ENCODE data around the gene SNED1. TPM values are rescaled to one million over a fixed set of nuclear protein-coding genes. Genes with fewer than 3 reads are reported as not detected.

SNED1 gene
- total RNA-seq, 2 experiments from 2014 or later, result 0.69 to 0.78 TPM

DNA sequence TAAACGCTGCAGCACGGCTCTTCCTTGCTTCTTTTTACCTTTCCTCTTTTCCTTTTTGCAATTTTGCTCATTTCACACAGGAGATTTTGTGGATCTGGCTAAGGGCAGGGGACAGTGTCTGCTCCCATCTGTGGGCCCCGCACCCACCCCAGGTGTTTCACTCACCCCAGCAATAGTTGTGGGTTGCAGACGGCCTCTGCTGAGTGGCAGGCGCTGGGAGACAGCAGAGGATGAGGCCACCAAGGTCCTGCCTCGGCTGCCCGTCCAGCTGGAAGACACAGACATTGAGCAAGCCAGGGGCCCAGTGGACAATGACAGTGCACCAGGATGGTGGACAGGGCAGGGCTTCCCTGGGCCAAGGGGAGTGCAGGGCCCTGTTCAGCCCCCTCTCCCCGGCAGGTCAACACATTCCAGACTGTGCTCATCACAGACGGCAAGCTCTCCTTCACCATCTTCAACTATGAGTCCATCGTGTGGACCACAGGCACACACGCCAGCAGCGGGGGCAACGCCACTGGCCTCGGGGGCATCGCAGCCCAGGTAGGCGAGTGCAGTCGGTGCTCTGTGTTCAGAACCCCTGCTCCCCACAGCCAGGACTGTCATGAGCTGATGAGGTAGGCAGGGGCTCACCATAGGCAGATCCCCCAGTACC is 35.0 kb downstream of the SNED1 start:
- Mint-ChIP-seq H3K4me1 (peaks cover 7% of the 10 kb centered on the region), H3K36me3 (ENCODE audit: low read depth) (no peaks in the 10 kb centered on the region), H3K9me3 (ENCODE audit: low read depth) (no peaks in the 10 kb centered on the region), H3K27me3 (no peaks in the 10 kb centered on the region), H3K4me3 (no peak overlapping the region), H3K27ac (no peak overlapping the region)
- ATAC-seq, result no peak
- ChIA-PET CTCF (interaction anchor here (0.6 kb wide), 1 partner anchor 9 kb away, joined by 3 read pairs; no protein-coding TSS in a partner anchor), POLR2A (no interaction called here)
- DNase-seq, result no peak
- intact Hi-C loops (cut with DNase I, micrococcal nuclease), result no loop called here

DNA sequence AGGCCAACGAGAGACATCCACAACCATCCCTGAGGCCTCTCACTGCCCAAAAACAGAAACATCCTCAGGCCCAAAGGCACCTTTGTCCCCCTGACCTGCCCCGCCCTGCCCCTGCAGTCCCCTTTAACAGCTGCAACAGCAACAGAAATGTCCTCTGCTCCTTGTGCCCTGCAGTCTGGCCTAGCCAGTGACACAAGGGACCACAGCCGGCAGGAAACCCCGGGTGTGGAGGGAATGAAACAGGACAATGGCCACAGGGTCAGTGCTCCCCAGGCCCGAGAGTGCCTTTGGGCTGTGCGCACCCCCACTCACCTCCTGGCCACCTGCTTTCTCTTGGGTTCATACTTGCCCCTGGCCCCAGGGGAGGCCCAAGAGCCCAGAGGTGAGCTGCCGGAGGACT is 35.6 kb downstream of the SNED1 start:
- Mint-ChIP-seq H3K27me3 (no peaks in the 10 kb centered on the region), H3K4me1 (peaks cover 7% of the 10 kb centered on the region), H3K36me3 (ENCODE audit: low read depth) (no peaks in the 10 kb centered on the region), H3K9me3 (ENCODE audit: low read depth) (no peaks in the 10 kb centered on the region), H3K27ac (no peak overlapping the region), H3K4me3 (no peak overlapping the region)
- ChIA-PET POLR2A (no interaction called here), CTCF (no interaction called here)
- ATAC-seq (no peak), DNase-seq (no peak)
- intact Hi-C loops (cut with DNase I, micrococcal nuclease), result no loop called here

DNA sequence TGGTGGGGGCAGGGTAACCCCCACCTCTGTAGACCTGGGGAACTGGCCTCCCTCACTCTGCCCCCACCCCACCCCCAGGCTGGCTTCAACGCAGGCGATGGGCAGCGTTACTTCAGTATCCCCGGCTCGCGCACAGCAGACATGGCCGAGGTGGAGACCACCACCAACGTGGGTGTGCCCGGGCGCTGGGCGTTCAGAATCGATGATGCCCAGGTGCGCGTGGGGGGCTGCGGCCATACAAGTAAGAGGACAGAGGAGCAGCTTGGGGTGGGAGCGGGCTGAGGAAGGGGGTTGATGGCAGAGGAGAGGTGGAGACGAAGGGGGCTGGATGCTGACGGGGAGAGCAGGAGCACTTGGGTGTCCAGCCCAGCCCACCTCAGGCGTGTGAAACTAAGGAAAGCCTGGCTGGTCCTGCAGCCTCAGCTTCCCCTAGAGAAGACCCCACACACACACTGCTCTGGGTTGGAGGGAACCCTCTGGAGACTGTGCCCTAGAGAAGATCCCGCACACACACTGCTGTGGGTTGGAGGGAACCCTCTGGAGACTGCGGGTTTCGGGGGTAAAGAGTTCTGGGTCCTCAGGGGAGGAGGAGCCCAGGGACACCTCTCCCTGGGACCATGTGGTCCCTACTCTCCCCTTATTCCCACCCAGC is 36.2 kb downstream of the SNED1 start:
- POLR2A ChIA-PET, result no interaction called here
- intact Hi-C loops (cut with DNase I, micrococcal nuclease), result no loop called here
- no peak for DNase-seq
- H3K9me3 Mint-ChIP-seq (ENCODE audit: low read depth), result no peaks in the 10 kb centered on the region
- H3K4me1 Mint-ChIP-seq, result peaks cover 7% of the 10 kb centered on the region
- H3K36me3 Mint-ChIP-seq (ENCODE audit: low read depth), result no peaks in the 10 kb centered on the region
- no peak overlapping the region for H3K27ac Mint-ChIP-seq
- CTCF ChIA-PET, result no interaction called here
- no peak for ATAC-seq
- no peak overlapping the region for H3K4me3 Mint-ChIP-seq
- H3K27me3 Mint-ChIP-seq, result no peaks in the 10 kb centered on the region

DNA sequence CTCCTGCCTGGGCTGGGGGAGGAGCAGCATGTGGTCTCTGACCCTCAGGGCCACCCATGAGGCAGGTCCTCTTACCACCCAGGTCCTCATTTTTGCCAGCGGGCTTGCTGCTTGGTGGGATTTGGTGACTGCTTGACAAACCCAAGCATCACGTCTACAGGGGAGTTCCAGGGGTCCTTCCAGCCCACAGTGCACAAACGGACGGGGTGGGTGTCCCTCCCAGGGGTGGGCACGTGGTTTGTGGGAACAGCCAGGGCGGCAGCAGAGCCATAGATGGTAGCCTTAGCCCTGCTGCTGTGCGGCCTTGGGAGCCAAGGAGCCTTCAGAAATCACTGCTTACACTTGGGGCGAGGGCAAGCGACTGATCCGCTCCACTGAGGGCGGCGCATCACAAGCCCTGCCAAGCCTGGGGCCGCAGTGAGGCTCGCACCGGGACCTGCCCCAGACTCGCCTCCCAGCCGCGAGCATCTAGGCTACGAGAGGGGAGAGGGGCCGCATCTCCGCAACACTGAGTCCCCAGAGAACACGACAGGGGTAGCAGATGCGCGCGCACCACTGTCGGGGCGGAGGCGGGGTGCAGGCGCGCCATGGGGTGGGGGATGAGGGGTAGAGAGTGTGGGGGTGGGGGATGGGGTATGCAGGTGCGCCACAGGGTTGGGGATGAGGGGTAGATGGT is 36.9 kb downstream of the SNED1 start:
- ATAC-seq, result no peak
- Mint-ChIP-seq H3K36me3 (ENCODE audit: low read depth) (no peaks in the 10 kb centered on the region), H3K4me3 (no peak overlapping the region), H3K4me1 (peaks cover 7% of the 10 kb centered on the region), H3K9me3 (ENCODE audit: low read depth) (no peaks in the 10 kb centered on the region), H3K27me3 (no peaks in the 10 kb centered on the region), H3K27ac (no peak overlapping the region)
- intact Hi-C loops (cut with DNase I, micrococcal nuclease), result no loop called here
- peak; percentile 50 for DNase-seq
- CTCF ChIA-PET, result no interaction called here
- POLR2A ChIA-PET, result no interaction called here

DNA sequence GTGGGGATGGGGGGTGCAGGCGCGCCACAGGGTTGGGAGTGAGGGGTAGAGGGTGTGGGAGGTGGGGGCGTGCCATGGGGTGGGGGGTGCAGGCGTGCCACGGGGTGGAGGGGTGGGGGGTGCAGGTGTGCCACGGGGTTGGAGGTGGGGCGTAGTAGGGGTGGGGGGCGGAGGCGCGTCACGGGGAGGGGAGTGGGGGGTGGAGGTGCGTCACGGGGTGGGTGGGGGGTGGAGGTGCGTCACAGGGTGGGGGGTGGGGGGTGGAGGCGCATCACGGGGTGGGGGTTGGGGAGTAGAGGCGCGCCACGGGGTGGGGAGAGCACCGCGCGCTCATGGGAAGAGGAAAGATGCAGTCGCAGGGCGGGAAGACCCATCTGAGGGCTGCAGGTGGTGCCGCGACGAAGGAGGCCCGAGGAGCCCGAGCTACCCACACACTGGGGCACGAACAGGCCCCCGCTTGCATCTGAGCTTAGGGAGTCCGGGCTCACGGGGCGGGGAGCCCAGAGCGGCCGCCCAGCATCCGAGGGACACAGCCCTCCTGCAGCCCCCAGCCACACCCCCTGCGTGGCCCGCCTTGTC is 37.5 kb downstream of the SNED1 start:
- H3K4me3 Mint-ChIP-seq, result peak overlapping the region; percentile 49
- intact Hi-C loops (cut with DNase I, micrococcal nuclease), result no loop called here
- no peaks in the 10 kb centered on the region for H3K27me3 Mint-ChIP-seq
- H3K9me3 Mint-ChIP-seq (ENCODE audit: low read depth), result no peaks in the 10 kb centered on the region
- ATAC-seq (peak; percentile 57), DNase-seq (peak; percentile 54)
- ChIA-PET POLR2A (no interaction called here), CTCF (no interaction called here)
- no peaks in the 10 kb centered on the region for H3K36me3 Mint-ChIP-seq (ENCODE audit: low read depth)
- peaks cover 7% of the 10 kb centered on the region for H3K4me1 Mint-ChIP-seq
- H3K27ac Mint-ChIP-seq, result no peak overlapping the region

DNA sequence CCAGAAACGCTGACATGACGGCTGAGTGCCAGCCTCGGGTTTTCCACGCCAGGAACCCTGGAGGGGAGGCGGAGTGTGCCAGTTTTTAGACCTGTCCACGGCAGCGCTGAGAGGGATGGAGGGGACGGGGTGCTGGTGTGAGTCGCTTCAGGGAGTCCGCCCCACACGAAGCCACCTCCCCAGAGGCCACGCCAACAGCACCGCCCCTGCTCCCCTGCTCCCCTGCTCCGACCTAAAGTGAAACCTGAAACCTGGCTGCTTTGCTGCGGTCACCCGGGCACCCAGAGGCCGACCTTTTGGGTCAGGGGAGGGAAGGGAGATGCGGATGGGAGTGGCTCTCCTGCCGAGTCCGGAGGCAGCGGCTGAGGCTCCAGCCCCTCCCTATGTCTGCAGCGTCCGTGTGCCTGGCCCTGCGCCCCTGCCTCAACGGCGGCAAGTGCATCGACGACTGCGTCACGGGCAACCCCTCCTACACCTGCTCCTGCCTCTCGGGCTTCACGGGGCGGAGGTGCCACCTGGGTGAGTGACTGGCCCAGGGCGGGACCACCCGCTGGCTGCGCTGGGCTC is 38.1 kb downstream of the SNED1 start:
- CTCF ChIA-PET, result no interaction called here
- H3K4me3 Mint-ChIP-seq, result peak overlapping the region; percentile 49
- peak; percentile 79 for ATAC-seq
- no peaks in the 10 kb centered on the region for H3K27me3 Mint-ChIP-seq
- no peaks in the 10 kb centered on the region for H3K9me3 Mint-ChIP-seq (ENCODE audit: low read depth)
- intact Hi-C loops (cut with DNase I, micrococcal nuclease), result no loop called here
- H3K36me3 Mint-ChIP-seq (ENCODE audit: low read depth), result no peaks in the 10 kb centered on the region
- POLR2A ChIA-PET, result no interaction called here
- peak; percentile 69 for DNase-seq
- H3K27ac Mint-ChIP-seq, result no peak overlapping the region
- H3K4me1 Mint-ChIP-seq, result peaks cover 7% of the 10 kb centered on the region

DNA sequence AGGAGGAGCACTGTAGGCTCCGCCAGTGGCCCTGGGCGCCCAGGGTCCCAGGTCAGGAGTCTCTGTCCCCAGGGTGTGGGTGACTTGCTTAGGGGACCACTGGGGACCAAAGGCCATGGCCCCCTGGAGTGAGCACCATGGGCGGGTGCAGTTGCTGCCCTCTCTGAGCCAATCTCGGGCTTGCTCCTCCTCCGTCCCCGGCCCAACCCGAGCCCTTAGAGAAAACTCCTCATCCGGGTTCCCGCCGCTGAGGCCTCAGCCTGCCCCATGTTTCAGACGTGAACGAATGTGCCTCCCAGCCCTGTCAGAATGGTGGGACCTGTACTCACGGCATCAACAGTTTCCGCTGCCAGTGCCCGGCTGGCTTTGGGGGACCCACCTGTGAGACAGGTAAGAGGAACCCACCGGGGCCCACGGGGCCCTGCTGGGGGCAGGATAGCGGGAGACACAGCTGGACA is 38.6 kb downstream of the SNED1 start:
- Mint-ChIP-seq H3K4me1 (peaks cover 9% of the 10 kb centered on the region), H3K4me3 (peak overlapping the region; percentile 41), H3K27ac (no peak overlapping the region), H3K9me3 (ENCODE audit: low read depth) (no peaks in the 10 kb centered on the region), H3K36me3 (ENCODE audit: low read depth) (no peaks in the 10 kb centered on the region), H3K27me3 (no peaks in the 10 kb centered on the region)
- ATAC-seq (no peak), DNase-seq (peak; percentile 25)
- ChIA-PET CTCF (no interaction called here), POLR2A (no interaction called here)
- intact Hi-C loops (cut with DNase I, micrococcal nuclease), result no loop called here

DNA sequence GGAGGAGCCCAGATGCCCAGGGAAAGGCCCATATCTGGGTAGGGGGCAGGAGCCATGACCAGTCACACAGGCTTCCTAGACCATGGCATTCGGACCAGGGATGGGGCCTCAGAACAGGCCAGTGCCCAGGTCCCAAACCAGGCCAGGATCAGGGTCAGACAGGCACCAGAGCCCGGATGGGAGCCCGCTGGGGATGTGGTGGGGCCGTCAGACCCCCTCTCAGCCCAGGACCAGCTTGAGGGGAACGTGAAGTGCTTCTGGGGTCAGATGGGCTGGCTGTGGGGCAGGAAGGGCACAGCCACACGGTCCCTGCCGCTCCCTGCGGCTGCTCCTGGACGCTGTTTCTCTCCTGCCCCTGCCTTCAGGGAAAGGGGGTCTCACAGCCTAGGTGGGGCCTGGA is 39.1 kb downstream of the SNED1 start:
- ATAC-seq (no peak), DNase-seq (no peak)
- CTCF ChIA-PET, result interaction anchor here (0.7 kb wide), 1 partner anchor 54 kb away, joined by 4 read pairs; no protein-coding TSS in a partner anchor
- intact Hi-C loops (cut with DNase I, micrococcal nuclease), result no loop called here
- Mint-ChIP-seq H3K4me1 (peaks cover 9% of the 10 kb centered on the region), H3K36me3 (ENCODE audit: low read depth) (no peaks in the 10 kb centered on the region), H3K27ac (no peak overlapping the region), H3K4me3 (no peak overlapping the region), H3K9me3 (ENCODE audit: low read depth) (no peaks in the 10 kb centered on the region), H3K27me3 (no peaks in the 10 kb centered on the region)
- POLR2A ChIA-PET, result no interaction called here

DNA sequence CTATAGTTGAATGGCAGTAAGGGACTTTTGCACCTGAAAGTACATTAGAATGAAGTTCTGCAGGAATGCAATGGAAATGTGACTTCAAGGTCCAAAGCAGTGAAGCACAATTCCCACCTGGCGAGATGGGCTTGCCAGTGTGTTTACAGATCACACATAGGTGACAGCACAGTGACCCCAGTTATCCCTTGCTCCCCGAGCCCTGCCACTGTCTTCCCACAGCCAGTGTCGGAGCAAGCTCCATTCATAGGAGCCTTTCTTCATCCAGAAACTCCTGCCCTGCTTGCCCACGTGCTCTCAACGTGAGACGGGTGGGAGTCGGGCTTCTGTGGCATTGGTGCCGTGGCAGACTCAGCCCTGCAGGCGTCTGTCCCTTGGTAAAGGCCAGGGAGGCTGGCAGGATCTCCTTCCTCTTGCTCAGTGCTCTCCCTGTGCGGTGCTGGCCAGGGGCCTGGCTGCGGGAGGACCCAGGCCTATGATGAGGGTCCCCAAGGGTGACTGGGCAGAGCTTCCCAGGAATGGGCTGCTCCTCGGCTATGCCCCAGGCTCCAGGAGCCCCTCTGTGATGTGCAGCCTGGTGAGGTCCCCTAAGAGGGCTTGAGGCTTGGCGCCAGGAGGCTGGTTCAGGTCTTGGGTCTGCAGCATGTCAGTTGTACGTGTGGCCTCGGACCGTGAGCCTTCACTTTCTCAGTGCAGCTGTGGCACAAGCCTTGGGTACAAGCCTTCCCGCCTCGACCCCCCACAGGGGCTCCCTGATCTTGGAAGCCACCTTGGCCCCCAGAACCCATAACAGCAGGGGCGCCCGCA is 40.2 kb downstream of the SNED1 start:
- Mint-ChIP-seq H3K27ac (no peak overlapping the region), H3K27me3 (no peaks in the 10 kb centered on the region), H3K9me3 (ENCODE audit: low read depth) (no peaks in the 10 kb centered on the region), H3K4me3 (no peak overlapping the region), H3K36me3 (ENCODE audit: low read depth) (no peaks in the 10 kb centered on the region), H3K4me1 (peaks cover 9% of the 10 kb centered on the region)
- DNase-seq, result no peak
- POLR2A ChIA-PET, result no interaction called here
- intact Hi-C loops (cut with DNase I, micrococcal nuclease), result no loop called here
- ATAC-seq, result no peak
- CTCF ChIA-PET, result no interaction called here

DNA sequence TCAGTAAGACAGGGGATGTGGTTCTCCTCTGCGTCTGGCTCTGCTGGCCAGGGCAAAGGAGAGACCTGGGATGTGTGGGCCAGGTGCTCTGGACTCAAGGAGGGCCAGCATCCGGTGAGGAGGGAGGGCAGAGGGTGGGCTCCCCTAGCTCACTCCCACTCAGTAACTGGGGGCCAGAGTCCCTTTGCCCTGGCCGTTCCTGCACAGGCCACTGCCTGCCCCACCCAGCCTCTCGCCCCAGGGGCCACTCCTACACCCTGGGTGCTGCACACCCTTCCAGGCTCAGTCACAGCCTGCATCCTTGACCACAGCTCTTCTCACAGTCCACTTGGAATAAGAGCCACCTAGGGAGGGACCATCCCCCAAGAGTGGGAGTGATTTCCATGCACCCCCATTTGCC is 41.0 kb downstream of the SNED1 start:
- DNase-seq (no peak), ATAC-seq (no peak)
- Mint-ChIP-seq H3K4me1 (peaks cover 9% of the 10 kb centered on the region), H3K9me3 (ENCODE audit: low read depth) (no peaks in the 10 kb centered on the region), H3K4me3 (no peak overlapping the region), H3K27me3 (no peaks in the 10 kb centered on the region), H3K36me3 (ENCODE audit: low read depth) (no peaks in the 10 kb centered on the region), H3K27ac (no peak overlapping the region)
- intact Hi-C loops (cut with DNase I, micrococcal nuclease), result no loop called here
- POLR2A ChIA-PET, result no interaction called here
- CTCF ChIA-PET, result no interaction called here

DNA sequence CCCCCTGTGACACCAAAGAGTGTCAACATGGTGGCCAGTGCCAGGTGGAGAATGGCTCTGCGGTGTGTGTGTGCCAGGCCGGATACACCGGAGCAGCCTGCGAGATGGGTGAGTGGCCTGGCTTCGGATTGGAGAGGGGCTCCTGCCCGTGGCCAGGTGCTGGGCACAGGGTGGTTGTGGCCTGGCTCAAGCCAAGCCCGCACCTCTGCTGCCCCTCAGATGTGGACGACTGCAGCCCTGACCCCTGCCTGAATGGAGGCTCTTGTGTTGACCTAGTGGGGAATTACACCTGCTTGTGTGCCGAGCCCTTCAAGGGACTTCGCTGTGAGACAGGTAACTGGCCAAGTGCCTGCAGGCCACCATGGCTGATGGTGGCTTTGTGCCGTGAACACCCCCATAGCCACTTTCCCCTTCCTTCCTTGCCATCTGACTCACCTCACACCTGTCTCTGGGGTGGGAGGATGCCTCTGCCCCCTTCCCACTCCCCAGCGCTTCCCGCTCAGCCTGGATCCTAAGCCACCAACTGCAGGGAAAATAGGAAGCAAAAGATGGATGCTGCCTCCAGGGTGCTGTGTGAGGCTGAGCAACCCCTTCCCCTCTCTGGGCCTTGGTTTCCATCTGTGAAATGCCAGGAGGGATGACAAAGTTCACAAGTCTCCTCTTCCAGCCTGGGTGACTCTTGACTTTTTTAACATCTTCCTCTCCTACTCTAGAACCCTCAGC is 41.8 kb downstream of the SNED1 start:
- DNase-seq, result no peak
- CTCF ChIA-PET, result no interaction called here
- no peaks in the 10 kb centered on the region for H3K36me3 Mint-ChIP-seq (ENCODE audit: low read depth)
- no peaks in the 10 kb centered on the region for H3K27me3 Mint-ChIP-seq
- POLR2A ChIA-PET, result no interaction called here
- H3K9me3 Mint-ChIP-seq (ENCODE audit: low read depth), result no peaks in the 10 kb centered on the region
- no peak overlapping the region for H3K4me3 Mint-ChIP-seq
- intact Hi-C loops (cut with DNase I, micrococcal nuclease), result no loop called here
- H3K4me1 Mint-ChIP-seq, result peaks cover 9% of the 10 kb centered on the region
- H3K27ac Mint-ChIP-seq, result no peak overlapping the region
- ATAC-seq, result no peak
